Neural crest cell (in vitro differentiated cells): Measurements from ENCODE around the gene CSRNP3. TPM values are rescaled to one million over a fixed set of nuclear protein-coding genes. Genes with fewer than 3 reads are reported as not detected.

Experiments used
- DNase-seq: peaks from one replicate; pipeline ENCODE4 v3.0.0; 2021; ENCODE audit warnings: low read depth, mixed read lengths, low spot score
- H3K27ac Mint-ChIP-seq: one replicate; pipeline ENCODE4 v1.8.0; 2021; ENCODE audit warnings: mild to moderate bottlenecking, mixed read lengths; ENCODE audit not compliant: unreplicated experiment
- H3K27me3 Mint-ChIP-seq: 2 replicates; pipeline ENCODE4 v1.8.0; 2021; ENCODE audit warnings: low read depth, mild to moderate bottlenecking, mixed read lengths
- H3K36me3 Mint-ChIP-seq: 2 replicates; pipeline ENCODE4 v1.8.0; 2021; ENCODE audit warnings: low read depth, mild to moderate bottlenecking, mixed read lengths
- H3K4me1 Mint-ChIP-seq: 2 replicates; pipeline ENCODE4 v1.8.0; 2021; ENCODE audit warnings: mixed read lengths
- H3K4me3 Mint-ChIP-seq: one replicate; pipeline ENCODE4 v1.8.0; 2021; ENCODE audit warnings: mild to moderate bottlenecking, mixed read lengths
- H3K9me3 Mint-ChIP-seq: 2 replicates; pipeline ENCODE4 v1.8.0; 2021; ENCODE audit warnings: mixed read lengths
- CTCF ChIP-seq: fragments of 200-600 bp; sonication (generic); conservative IDR thresholded peaks from 2 replicates; pipeline ENCODE4 v1.5.0; 2021; ENCODE audit warnings: antibody characterized with exemption, mild to moderate bottlenecking
- long read RNA-seq: library from polyadenylated mRNA; unstranded; transcript quantifications from one replicate; pipeline ENCODE4 v2.0.0, GENCODE V29; 2020
- total RNA-seq: library from RNA; stranded (reverse); gene quantifications from 2 replicates; pipeline ENCODE4 v1.2.1, GENCODE V29; 2021

CSRNP3 gene, protein sequence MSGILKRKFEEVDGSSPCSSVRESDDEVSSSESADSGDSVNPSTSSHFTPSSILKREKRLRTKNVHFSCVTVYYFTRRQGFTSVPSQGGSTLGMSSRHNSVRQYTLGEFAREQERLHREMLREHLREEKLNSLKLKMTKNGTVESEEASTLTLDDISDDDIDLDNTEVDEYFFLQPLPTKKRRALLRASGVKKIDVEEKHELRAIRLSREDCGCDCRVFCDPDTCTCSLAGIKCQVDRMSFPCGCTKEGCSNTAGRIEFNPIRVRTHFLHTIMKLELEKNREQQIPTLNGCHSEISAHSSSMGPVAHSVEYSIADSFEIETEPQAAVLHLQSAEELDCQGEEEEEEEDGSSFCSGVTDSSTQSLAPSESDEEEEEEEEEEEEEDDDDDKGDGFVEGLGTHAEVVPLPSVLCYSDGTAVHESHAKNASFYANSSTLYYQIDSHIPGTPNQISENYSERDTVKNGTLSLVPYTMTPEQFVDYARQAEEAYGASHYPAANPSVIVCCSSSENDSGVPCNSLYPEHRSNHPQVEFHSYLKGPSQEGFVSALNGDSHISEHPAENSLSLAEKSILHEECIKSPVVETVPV
- total RNA-seq, result 28.4 and 35.1 TPM in 2 replicates
- long read RNA-seq, full-length matches to known transcripts, result 55 of 88 reads
- long read RNA-seq, partial matches to known transcripts, result 17 of 88 reads
- long read RNA-seq, other reads (novel, unspliced or antisense), result 16 of 88 reads

GRCh38 chr2:165469417-165469816 lies at the start of gene CSRNP3:
TSS of gene CSRNP3 (plus strand) at chr2:165469698. CDS start at chr2:165595066, 125,368 bp downstream.
- Mint-ChIP-seq H3K27me3 (no peaks in the 10 kb centered on the region), H3K36me3 (no peaks in the 10 kb centered on the region), H3K4me3 (peak within 1 kb of the TSS; percentile 90), H3K9me3 (no peaks in the 10 kb centered on the region), H3K27ac (no peak within 1 kb of the TSS), H3K4me1 (peaks cover 39% of the 10 kb centered on the region)
- peak; percentile 41 for DNase-seq
- TF ChIP-seq CTCF, result no peak

DNA sequence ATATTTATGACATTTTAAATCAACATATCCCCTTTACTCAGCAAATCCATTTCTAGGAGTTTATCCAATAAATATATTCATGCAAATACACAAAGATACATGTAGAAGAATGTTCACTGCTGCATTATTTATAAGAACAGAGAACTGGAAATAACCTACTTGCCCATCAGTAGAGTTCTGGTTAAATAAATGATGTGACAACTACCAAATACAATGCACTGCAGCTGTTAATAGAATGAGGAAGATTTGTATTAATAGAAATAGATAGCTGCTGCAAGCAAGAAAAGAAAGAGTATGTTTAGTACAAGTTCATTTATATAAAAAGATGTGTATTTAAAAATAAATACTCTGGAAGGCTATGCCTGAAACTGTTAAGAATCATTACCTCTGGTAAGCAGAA lies 49.3 kb upstream of the CSRNP3 start:
- H3K4me1 Mint-ChIP-seq, result no peaks in the 10 kb centered on the region
- H3K9me3 Mint-ChIP-seq, result peaks cover 16% of the 10 kb centered on the region
- no peak for DNase-seq
- no peak for TF ChIP-seq CTCF
- no peak overlapping the region for H3K27ac Mint-ChIP-seq
- H3K36me3 Mint-ChIP-seq, result peaks cover 6% of the 10 kb centered on the region
- no peaks in the 10 kb centered on the region for H3K27me3 Mint-ChIP-seq
- no peak overlapping the region for H3K4me3 Mint-ChIP-seq

GRCh38 chr2:165423081-165423480 lies 46.4 kb upstream of the CSRNP3 start:
- Mint-ChIP-seq H3K4me3 (no peak overlapping the region), H3K27ac (no peak overlapping the region), H3K36me3 (peaks cover 3% of the 10 kb centered on the region), H3K9me3 (peaks cover 12% of the 10 kb centered on the region), H3K27me3 (no peaks in the 10 kb centered on the region), H3K4me1 (no peaks in the 10 kb centered on the region)
- DNase-seq, result no peak
- no peak for TF ChIP-seq CTCF

DNA sequence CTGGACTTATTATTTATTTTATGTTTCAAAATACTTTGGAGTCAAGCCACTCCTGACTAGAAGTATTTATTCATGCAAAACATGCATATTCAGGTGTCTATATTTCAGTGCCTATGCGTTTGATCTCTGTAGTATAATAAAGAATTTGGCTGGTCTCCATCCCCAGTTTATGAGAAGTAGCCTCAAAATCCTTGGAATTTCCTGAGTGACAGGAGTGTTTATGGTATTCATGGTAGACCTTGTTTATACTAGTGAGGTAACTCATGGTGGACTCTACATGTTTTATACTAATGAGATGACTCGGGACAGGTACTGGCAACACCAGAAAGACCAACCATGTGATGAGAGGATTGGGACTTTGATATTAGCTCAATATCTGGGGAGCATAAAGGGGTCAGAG lies 43.9 kb upstream of the CSRNP3 start:
- no peak for DNase-seq
- TF ChIP-seq CTCF, result no peak
- Mint-ChIP-seq H3K4me3 (no peak overlapping the region), H3K4me1 (no peaks in the 10 kb centered on the region), H3K9me3 (peaks cover 12% of the 10 kb centered on the region), H3K27ac (no peak overlapping the region), H3K36me3 (peaks cover 3% of the 10 kb centered on the region), H3K27me3 (no peaks in the 10 kb centered on the region)

DNA sequence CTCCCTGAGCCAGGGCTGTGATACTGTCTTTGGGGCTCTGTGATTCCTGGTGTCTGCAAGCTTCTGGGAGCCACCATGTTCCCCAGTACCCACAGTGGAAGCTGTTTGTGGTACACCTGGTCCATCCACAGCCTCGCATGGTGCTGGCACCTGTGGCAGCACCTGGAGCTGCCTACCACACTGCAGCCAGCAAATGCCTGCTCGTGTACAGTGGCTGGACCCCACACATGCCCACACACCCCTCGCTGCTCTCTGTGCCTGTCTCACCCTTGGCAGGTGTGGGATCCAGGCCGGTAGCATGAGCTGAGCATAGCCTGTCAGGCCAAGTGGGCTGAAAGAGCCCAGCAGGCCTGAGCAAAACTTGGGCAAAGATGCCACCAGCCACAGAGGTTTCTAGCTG lies 41.8 kb upstream of the CSRNP3 start:
- Mint-ChIP-seq H3K36me3 (peaks cover 3% of the 10 kb centered on the region), H3K27ac (no peak overlapping the region), H3K27me3 (no peaks in the 10 kb centered on the region), H3K9me3 (peaks cover 6% of the 10 kb centered on the region), H3K4me3 (no peak overlapping the region), H3K4me1 (no peaks in the 10 kb centered on the region)
- DNase-seq, result no peak
- no peak for TF ChIP-seq CTCF
